ENCODE measurements around the gene PTEN.

The PTEN gene

GRCh38 chr10:87987206-87987605 is 123.8 kb downstream of the PTEN start:
- DNase-seq: no peak

GRCh38 chr10:87991946-87992345 is 128.5 kb downstream of the PTEN start:
- DNase-seq: no peak

- DNase-seq: no peak
These were observed 141.0 kb downstream of the PTEN start for GRCh38 chr10:88004451-88004850.

GRCh38 chr10:88006261-88006660 is 142.8 kb downstream of the PTEN start:
- no peak for DNase-seq

GRCh38 chr10:88008866-88009470 is 145.5 kb downstream of the PTEN start:
- DNase-seq: no peak

- DNase-seq: no peak
These were observed 149.2 kb downstream of the PTEN start for GRCh38 chr10:88012641-88013040.

GRCh38 chr10:88017781-88018180 is 154.4 kb downstream of the PTEN start:
- no peak for DNase-seq

GRCh38 chr10:88019753-88020152 is 156.3 kb downstream of the PTEN start:
- DNase-seq: no peak

Data from activated effector memory CD4-positive, alpha-beta T cell treated with anti-CD3 and anti-CD28 coated beads, Interleukin-2, amount 50 U/mL, for 16 hours (primary cell).